Mesenchymal stem cell (in vitro differentiated cells and primary cell): ENCODE results near the gene HSP90AA1.

Source experiments
- DNase-seq: peaks from one replicate; pipeline ENCODE4 v3.0.0-alpha.2; 2013
- H2AFZ ChIP-seq: one replicate; pipeline ENCODE4 v1.6.1; 2013; ENCODE audit warnings: low read depth, mild to moderate bottlenecking, control low read depth, inconsistent platforms, low read length, moderate library complexity
- H2AK5ac ChIP-seq: 2 replicates; pipeline ENCODE4 v1.6.1; 2013; ENCODE audit warnings: low read length, moderate library complexity, mild to moderate bottlenecking, inconsistent platforms; ENCODE audit not compliant: severe bottlenecking
- H2BK120ac ChIP-seq: one replicate; pipeline ENCODE4 v1.6.1; 2013; ENCODE audit warnings: low read depth, mild to moderate bottlenecking, inconsistent platforms, low read length, moderate library complexity
- H2BK12ac ChIP-seq, 2 experiments: one replicate each; pipeline ENCODE4 v1.6.1; 2013; ENCODE audit warnings: inconsistent platforms in 2 of 2, low read length in 2 of 2, mild to moderate bottlenecking in 2 of 2, moderate library complexity in 2 of 2, control low read depth in 1 of 2
- H2BK15ac ChIP-seq: one replicate; pipeline ENCODE4 v1.6.1; 2013; ENCODE audit warnings: mild to moderate bottlenecking, low read depth, inconsistent platforms; ENCODE audit not compliant: poor library complexity, severe bottlenecking
- H2BK5ac ChIP-seq: 2 replicates; pipeline ENCODE4 v1.6.1; 2013; ENCODE audit warnings: low read depth, mild to moderate bottlenecking, low read length, control low read depth, inconsistent platforms; ENCODE audit not compliant: poor library complexity, severe bottlenecking
- H3K14ac ChIP-seq, 2 experiments: one replicate each; pipeline ENCODE4 v1.6.1; 2013; ENCODE audit warnings: inconsistent platforms in 2 of 2, low read length in 2 of 2, control low read depth in 1 of 2, mild to moderate bottlenecking in 1 of 2, moderate library complexity in 1 of 2
- H3K18ac ChIP-seq, 2 experiments: one replicate each; pipeline ENCODE4 v1.6.1; 2013; ENCODE audit warnings: inconsistent platforms in 2 of 2, low read length in 2 of 2, control low read depth in 1 of 2, low read depth in 1 of 2, mild to moderate bottlenecking in 1 of 2
- H3K23ac ChIP-seq, 2 experiments: one replicate each; pipeline ENCODE4 v1.6.1; 2013; ENCODE audit warnings: inconsistent platforms in 2 of 2, low read length in 2 of 2, mild to moderate bottlenecking in 2 of 2, moderate library complexity in 2 of 2, control low read depth in 1 of 2
- H3K27ac ChIP-seq: 2 replicates; pipeline ENCODE4 v1.5.1; 2013; ENCODE audit warnings: mild to moderate bottlenecking, moderate library complexity, low read length, control low read depth, inconsistent platforms; ENCODE audit not compliant: poor library complexity, severe bottlenecking
- H3K27me3 ChIP-seq, 2 experiments: 2 replicates each; pipeline versions ENCODE4 v1.6.1 to v1.7.0; 2013; ENCODE audit warnings: low read length in 2 of 2, mild to moderate bottlenecking in 2 of 2, moderate library complexity in 2 of 2, control low read depth in 1 of 2, inconsistent platforms in 1 of 2; ENCODE audit not compliant: control insufficient read depth in 1 of 2, insufficient read depth in 1 of 2
- H3K36me3 ChIP-seq, 2 experiments: 2 replicates each; pipeline versions ENCODE4 v1.6.1 to v1.7.0; 2013; ENCODE audit warnings: low read length in 2 of 2, control low read depth in 1 of 2, inconsistent platforms in 1 of 2, low read depth in 1 of 2, mild to moderate bottlenecking in 1 of 2; ENCODE audit not compliant: insufficient read depth in 2 of 2, control insufficient read depth in 1 of 2
- H3K4ac ChIP-seq, 2 experiments: one replicate each; pipeline ENCODE4 v1.6.1; 2013; ENCODE audit warnings: inconsistent platforms in 2 of 2, low read length in 2 of 2, mild to moderate bottlenecking in 2 of 2, moderate library complexity in 2 of 2, control low read depth in 1 of 2, low read depth in 1 of 2
- H3K4me1 ChIP-seq: 2 replicates; pipeline ENCODE4 v1.6.1; 2013; ENCODE audit warnings: low read depth, low read length, control low read depth; ENCODE audit not compliant: control insufficient read depth, insufficient read depth
- H3K4me2 ChIP-seq: 2 replicates; pipeline ENCODE4 v1.6.1; 2013; ENCODE audit warnings: low read length, mild to moderate bottlenecking, inconsistent platforms; ENCODE audit not compliant: poor library complexity, severe bottlenecking
- H3K4me3 ChIP-seq, 2 experiments: 2 replicates each; pipeline versions ENCODE4 v1.5.1 to v1.7.0; 2013; ENCODE audit warnings: low read length in 2 of 2, mild to moderate bottlenecking in 2 of 2, control low read depth in 1 of 2, low read depth in 1 of 2; ENCODE audit not compliant: insufficient read depth in 1 of 2
- H3K79me1 ChIP-seq: replicated peaks from 2 replicates; pipeline ENCODE4 v1.6.1; 2013; ENCODE audit warnings: mild to moderate bottlenecking, control low read depth, low read length, inconsistent platforms; ENCODE audit not compliant: poor library complexity, severe bottlenecking
- H3K9ac ChIP-seq: 2 replicates; pipeline ENCODE4 v1.7.0; 2013; ENCODE audit warnings: mild to moderate bottlenecking, low read length, moderate library complexity
- H3K9me3 ChIP-seq: 2 replicates; pipeline ENCODE4 v1.7.0; 2013; ENCODE audit warnings: mild to moderate bottlenecking, low read length; ENCODE audit not compliant: control insufficient read depth
- H4K8ac ChIP-seq: one replicate; pipeline ENCODE4 v1.6.1; 2013; ENCODE audit warnings: inconsistent platforms, mild to moderate bottlenecking, low read length, moderate library complexity
- H4K91ac ChIP-seq: one replicate; pipeline ENCODE4 v1.6.1; 2013; ENCODE audit warnings: mild to moderate bottlenecking, low read length, inconsistent platforms
- WGBS: methylation state at CpG from one replicate; pipeline ENCODE4 v1.1.7; 2013; ENCODE audit warnings: mixed read lengths; 5-methylcytosine and 5-hydroxymethylcytosine counted together

Gene HSP90AA1

DNA sequence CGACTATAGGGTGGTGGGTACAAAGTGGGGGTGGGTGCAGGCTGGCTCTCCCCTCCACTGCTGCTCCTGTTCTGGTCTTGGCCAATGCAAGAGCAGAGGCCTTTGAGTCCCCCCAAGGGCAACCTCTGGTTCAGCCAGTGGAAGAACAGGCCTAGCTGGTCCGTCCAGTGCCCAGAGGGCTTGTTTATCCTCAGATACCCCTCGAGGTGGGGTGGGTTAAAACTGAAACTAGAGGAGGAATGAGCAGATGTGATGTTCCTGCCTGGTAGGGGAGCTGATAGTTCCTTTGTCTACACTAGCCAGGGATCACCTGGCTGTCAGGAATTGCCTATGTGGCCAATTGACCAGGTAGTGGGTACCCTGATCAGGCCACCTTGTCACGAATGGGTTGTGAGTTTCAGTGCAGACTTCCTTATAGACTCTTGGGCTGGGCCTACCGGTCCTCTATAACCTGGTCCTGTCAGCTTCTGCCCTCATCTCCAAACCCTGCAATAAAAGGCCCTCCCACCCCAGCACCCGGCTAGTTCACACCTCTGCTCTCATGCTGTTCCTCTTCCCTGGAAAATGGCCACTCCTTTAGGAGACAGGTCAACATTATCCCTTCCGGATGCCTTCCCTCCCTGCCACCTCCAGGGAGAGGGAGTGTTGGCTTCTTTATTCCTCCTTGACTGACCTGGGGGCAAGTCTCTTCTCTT, 10.7 kb upstream of the HSP90AA1 start:
- Histone ChIP-seq H4K91ac (no peak overlapping the region), H3K18ac (no peak overlapping the region), H3K79me1 (no peaks in the 10 kb centered on the region), H2AFZ (no peak overlapping the region), H2BK5ac (no peak overlapping the region), H3K27ac (no peak overlapping the region), H2BK120ac (no peak overlapping the region), H3K36me3 (peaks cover 0 to 4% of the 10 kb centered on the region in 2 experiments), H3K27me3 (no peaks in the 10 kb centered on the region), H3K23ac (no peak overlapping the region), H3K4me1 (peaks cover 24% of the 10 kb centered on the region), H3K14ac (no peak overlapping the region), H3K9me3 (no peaks in the 10 kb centered on the region), H2BK12ac (no peak overlapping the region), H2BK15ac (no peak overlapping the region), H3K4me3 (no peak overlapping the region), H3K4me2 (no peak overlapping the region), H3K4ac (no peak overlapping the region), H4K8ac (no peak overlapping the region), H3K9ac (no peak overlapping the region), H2AK5ac (peak overlapping the region; percentile 57)
- WGBS = 58% methylated on average over 6 of the region's 7 CpGs
- DNase-seq = no peak

DNA sequence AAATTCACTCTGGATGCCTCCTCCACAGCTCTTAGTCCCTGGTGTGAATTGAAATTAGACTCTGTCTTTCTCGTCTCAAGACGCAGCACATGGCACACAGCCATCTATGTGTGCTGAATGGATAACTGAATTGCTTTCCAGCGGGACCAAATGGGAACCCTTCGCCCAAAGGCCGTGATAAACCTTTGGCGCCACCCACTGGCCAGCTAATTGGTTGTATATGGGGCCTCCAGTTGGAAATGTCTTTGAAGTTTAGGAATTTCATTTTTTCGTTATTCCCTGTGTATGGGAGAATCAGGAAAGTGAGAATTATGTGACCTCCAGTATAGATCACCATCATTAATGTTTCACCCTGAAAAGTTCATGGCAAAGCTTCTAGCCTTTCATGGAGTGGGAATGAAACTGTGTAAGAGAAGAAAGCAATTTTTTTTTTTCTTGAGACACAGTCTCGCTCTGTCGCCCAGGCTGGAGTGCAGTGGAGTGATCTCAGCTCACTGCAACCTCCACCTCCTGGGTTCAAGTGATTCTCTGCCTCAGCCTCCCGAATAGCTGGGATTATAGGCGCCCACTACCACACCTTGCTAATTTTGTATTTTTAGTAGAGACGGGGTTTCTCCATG, 9.8 kb upstream of the HSP90AA1 start:
- Histone ChIP-seq H3K27me3 (no peaks in the 10 kb centered on the region), H2BK5ac (no peak overlapping the region), H3K4me1 (peaks cover 20% of the 10 kb centered on the region), H3K4me2 (no peak overlapping the region), H2BK15ac (no peak overlapping the region), H2AFZ (no peak overlapping the region), H3K36me3 (peaks cover 0 to 3% of the 10 kb centered on the region in 2 experiments), H4K8ac (peak overlapping the region; percentile 3), H3K4me3 (no peak overlapping the region), H3K4ac (no peak overlapping the region), H2BK120ac (no peak overlapping the region), H3K79me1 (no peaks in the 10 kb centered on the region), H3K23ac (no peak overlapping the region), H3K27ac (no peak overlapping the region), H4K91ac (no peak overlapping the region), H3K14ac (no peak overlapping the region), H3K9me3 (no peaks in the 10 kb centered on the region), H2BK12ac (no peak overlapping the region), H3K9ac (no peak overlapping the region), H2AK5ac (peak overlapping the region; percentile 36), H3K18ac (no peak overlapping the region)
- peak; percentile 78 for DNase-seq
- WGBS = 44% methylated on average over 11 of the region's 12 CpGs

DNA sequence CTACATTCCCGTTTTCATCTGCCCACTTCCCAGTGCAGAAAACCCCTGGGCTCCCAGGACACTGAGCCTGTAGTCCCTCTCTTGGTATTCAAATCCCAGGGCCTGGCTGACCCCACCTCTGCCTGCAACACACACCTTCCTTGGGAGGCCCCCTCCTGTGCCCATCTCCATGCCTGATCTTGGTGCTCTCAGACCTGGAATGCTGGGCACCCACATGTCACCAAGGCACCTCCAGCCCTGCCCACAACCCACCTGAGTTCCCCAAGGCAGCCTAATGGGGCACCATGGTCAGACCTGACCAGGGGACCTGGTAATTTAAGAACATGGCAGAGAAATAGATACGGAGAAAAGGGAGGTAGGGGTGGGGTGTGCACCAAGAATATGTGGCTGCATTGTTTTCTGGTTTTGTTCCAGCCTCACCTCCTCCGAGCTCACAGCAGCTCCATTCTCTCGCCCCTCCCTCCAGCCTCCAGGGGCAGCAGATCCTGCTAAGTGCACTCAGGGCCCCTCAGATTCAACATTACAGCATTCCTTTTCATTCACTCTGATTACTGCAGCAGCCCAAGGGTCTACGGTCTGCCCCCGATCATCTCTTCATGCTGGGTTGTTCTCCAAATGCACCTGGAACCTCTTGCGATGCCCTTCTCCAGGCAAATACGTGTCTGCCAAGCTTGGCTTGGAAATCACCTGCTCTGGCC, 9.2 kb upstream of the HSP90AA1 start:
- H2AFZ ChIP-seq = no peak overlapping the region
- no peak overlapping the region for H2BK15ac ChIP-seq
- H2AK5ac ChIP-seq = peak overlapping the region; percentile 38
- no peak overlapping the region for H3K4me2 ChIP-seq
- DNase-seq = no peak
- H3K23ac ChIP-seq = no peak overlapping the region
- H4K91ac ChIP-seq = no peak overlapping the region
- no peak overlapping the region for H2BK120ac ChIP-seq
- no peak overlapping the region for H3K18ac ChIP-seq
- H2BK12ac ChIP-seq = no peak overlapping the region
- H3K4me3 ChIP-seq = no peak overlapping the region
- H3K9me3 ChIP-seq = no peaks in the 10 kb centered on the region
- peak overlapping the region; percentile 3 for H4K8ac ChIP-seq
- WGBS = 81% methylated on average over 7 of the region's 8 CpGs
- no peak overlapping the region for H3K27ac ChIP-seq
- H3K27me3 ChIP-seq = no peaks in the 10 kb centered on the region
- no peaks in the 10 kb centered on the region for H3K36me3 ChIP-seq
- no peak overlapping the region for H3K4ac ChIP-seq
- H3K14ac ChIP-seq = no peak overlapping the region
- no peak overlapping the region for H3K9ac ChIP-seq
- no peak overlapping the region for H2BK5ac ChIP-seq
- H3K79me1 ChIP-seq = no peaks in the 10 kb centered on the region
- peaks cover 20% of the 10 kb centered on the region for H3K4me1 ChIP-seq

DNA sequence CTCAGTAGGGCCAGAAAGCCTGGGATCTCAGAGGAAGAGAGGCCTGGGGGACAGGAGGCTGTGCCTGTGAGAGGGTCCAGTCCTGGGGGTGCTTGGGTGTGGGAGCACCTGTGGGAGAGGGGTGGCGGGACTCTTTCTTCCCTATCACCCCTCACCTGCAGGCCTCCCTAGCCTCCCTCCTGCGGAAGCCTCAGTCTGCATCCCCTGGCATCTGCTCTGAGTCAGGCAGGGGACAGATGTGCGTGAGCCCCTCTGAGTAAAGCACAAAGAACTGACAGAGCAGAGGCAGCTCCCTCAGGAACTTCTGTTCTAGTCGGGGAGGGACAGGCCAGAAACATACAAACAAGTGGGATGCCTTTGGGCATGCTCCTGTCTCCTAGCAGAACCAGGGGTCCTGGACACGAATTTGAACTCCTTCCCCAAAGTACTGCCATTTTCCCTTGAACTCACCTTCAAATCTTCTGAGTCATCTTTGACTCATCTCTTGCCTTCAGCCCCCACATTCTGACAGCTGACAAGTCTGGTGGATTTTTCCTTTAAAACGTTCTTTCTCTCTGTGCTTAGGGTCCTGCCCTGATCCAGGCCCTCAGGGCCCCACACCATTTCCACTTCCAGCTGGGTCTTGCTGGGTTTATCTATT, 8.5 kb upstream of the HSP90AA1 start:
- Histone ChIP-seq H3K9ac (no peak overlapping the region), H3K18ac (no peak overlapping the region), H3K4ac (no peak overlapping the region), H4K8ac (no peak overlapping the region), H3K14ac (no peak overlapping the region), H3K4me2 (no peak overlapping the region), H3K27me3 (no peaks in the 10 kb centered on the region), H3K27ac (no peak overlapping the region), H3K9me3 (no peaks in the 10 kb centered on the region), H2BK5ac (no peak overlapping the region), H2BK12ac (no peak overlapping the region), H3K79me1 (no peaks in the 10 kb centered on the region), H3K23ac (no peak overlapping the region), H2AFZ (no peak overlapping the region), H3K36me3 (no peaks in the 10 kb centered on the region), H2AK5ac (no peak overlapping the region), H2BK120ac (no peak overlapping the region), H3K4me1 (peaks cover 20% of the 10 kb centered on the region), H2BK15ac (no peak overlapping the region), H3K4me3 (no peak overlapping the region), H4K91ac (no peak overlapping the region)
- peak; percentile 28 for DNase-seq
- WGBS = 38% methylated on average over 5 of the region's 6 CpGs
